GM18498 (cell line): ENCODE measurements around the gene CCDC91.

Experiments
- ATAC-seq: cut with Tn5 transposase; IDR thresholded peaks from one replicate; pipeline ENCODE4 v1.9.1; 2021; ENCODE audit warnings: mild to moderate bottlenecking, moderate library complexity; ENCODE audit not compliant: unreplicated experiment

Gene CCDC91

GRCh38 chr12:28190321-28191050 is at the start of gene CCDC91:
TSS of gene CCDC91 (plus strand) at chr12:28190456. CDS start at chr12:28257216, 66,760 bp downstream.
- peak; percentile 92 for ATAC-seq

GRCh38 chr12:28144059-28144458 is 46.2 kb upstream of the CCDC91 start:
- ATAC-seq, result no peak

GRCh38 chr12:28144532-28144931 is 45.7 kb upstream of the CCDC91 start:
- ATAC-seq, result no peak

GRCh38 chr12:28145216-28145615 is 45.0 kb upstream of the CCDC91 start:
- ATAC-seq, result no peak

- ATAC-seq, result no peak
Observed at GRCh38 chr12:28149279-28149678, 41.0 kb upstream of the CCDC91 start.

GRCh38 chr12:28156362-28156761 is 33.9 kb upstream of the CCDC91 start:
- no peak for ATAC-seq

- ATAC-seq, result no peak
Observed at GRCh38 chr12:28156804-28157203, 33.5 kb upstream of the CCDC91 start.

GRCh38 chr12:28158353-28158752 is 31.9 kb upstream of the CCDC91 start:
- no peak for ATAC-seq

- no peak for ATAC-seq
Observed at GRCh38 chr12:28159688-28160087, 30.6 kb upstream of the CCDC91 start.

GRCh38 chr12:28161697-28162096 is 28.6 kb upstream of the CCDC91 start:
- no peak for ATAC-seq

- ATAC-seq, result no peak
Observed at GRCh38 chr12:28162697-28163096, 27.6 kb upstream of the CCDC91 start.

- no peak for ATAC-seq
Observed at GRCh38 chr12:28164644-28165275, 25.5 kb upstream of the CCDC91 start.

GRCh38 chr12:28167981-28168485 is 22.2 kb upstream of the CCDC91 start:
- ATAC-seq, result no peak

GRCh38 chr12:28171356-28172060 is 18.7 kb upstream of the CCDC91 start:
- ATAC-seq, result no peak

- ATAC-seq, result no peak
Observed at GRCh38 chr12:28172434-28173030, 17.7 kb upstream of the CCDC91 start.

GRCh38 chr12:28173440-28173839 is 16.8 kb upstream of the CCDC91 start:
- ATAC-seq, result no peak

GRCh38 chr12:28175098-28175589 is 15.1 kb upstream of the CCDC91 start:
- ATAC-seq, result no peak

GRCh38 chr12:28176295-28176694 is 14.0 kb upstream of the CCDC91 start:
- ATAC-seq, result no peak

GRCh38 chr12:28177461-28177860 is 12.8 kb upstream of the CCDC91 start:
- no peak for ATAC-seq

- ATAC-seq, result no peak
Observed at GRCh38 chr12:28177905-28178304, 12.4 kb upstream of the CCDC91 start.

- ATAC-seq, result no peak
Observed at GRCh38 chr12:28178775-28179174, 11.5 kb upstream of the CCDC91 start.
